ENCODE measurements around the gene WWC2. TPM values are rescaled to one million over a fixed set of nuclear protein-coding genes. Genes with fewer than 3 reads are reported as not detected.
A peak's percentile ranks its signal among the peaks of the same experiment; 100 is the strongest.

The WWC2 gene
- total RNA-seq (ENCODE audit: low replicate concordance): 23.9 and 24.6 TPM in 2 replicates
- long read RNA-seq, partial matches to known transcripts: 4 of 8 reads
- long read RNA-seq, other reads (novel, unspliced or antisense): 4 of 8 reads

GRCh38 chr4:183098723-183099536 lies at the start of gene WWC2:
WWC2 (plus strand) TSS chr4:183099257; CDS start chr4:183099492, 235 bp downstream.
- Mint-ChIP-seq H3K36me3 (no peaks in the 10 kb centered on the region), H3K27me3 (peaks cover 25% of the 10 kb centered on the region), H3K4me3 (peak within 1 kb of the TSS; percentile 88), H3K9me3 (no peaks in the 10 kb centered on the region), H3K27ac (peak within 1 kb of the TSS; percentile 75), H3K4me1 (ENCODE audit: unreplicated experiment) (peaks cover 27% of the 10 kb centered on the region)
- peak; percentile 92 for DNase-seq (ENCODE audit: extremely low spot score, unreplicated experiment)
- TF ChIP-seq CTCF (conservative IDR thresholded peaks at IDR 0.05): peak; percentile 25

GRCh38 chr4:183053681-183054080 lies 45.4 kb upstream of the WWC2 start:
- no peak for DNase-seq (ENCODE audit: extremely low spot score, unreplicated experiment)
- H3K36me3 Mint-ChIP-seq: no peaks in the 10 kb centered on the region
- H3K4me3 Mint-ChIP-seq: no peak overlapping the region
- H3K9me3 Mint-ChIP-seq: peaks cover 10% of the 10 kb centered on the region
- no peaks in the 10 kb centered on the region for H3K27me3 Mint-ChIP-seq
- no peak overlapping the region for H3K27ac Mint-ChIP-seq
- TF ChIP-seq CTCF (conservative IDR thresholded peaks at IDR 0.05): no peak
- H3K4me1 Mint-ChIP-seq (ENCODE audit: unreplicated experiment): no peaks in the 10 kb centered on the region

- H3K4me1 Mint-ChIP-seq (ENCODE audit: unreplicated experiment): no peaks in the 10 kb centered on the region
- DNase-seq (ENCODE audit: extremely low spot score, unreplicated experiment): no peak
- no peaks in the 10 kb centered on the region for H3K36me3 Mint-ChIP-seq
- no peak for TF ChIP-seq CTCF (conservative IDR thresholded peaks at IDR 0.05)
- no peak overlapping the region for H3K4me3 Mint-ChIP-seq
- peaks cover 10% of the 10 kb centered on the region for H3K9me3 Mint-ChIP-seq
- H3K27me3 Mint-ChIP-seq: no peaks in the 10 kb centered on the region
- H3K27ac Mint-ChIP-seq: no peak overlapping the region
These were observed 41.8 kb upstream of the WWC2 start for GRCh38 chr4:183057255-183057654.

GRCh38 chr4:183059797-183060196 lies 39.3 kb upstream of the WWC2 start:
- TF ChIP-seq CTCF (conservative IDR thresholded peaks at IDR 0.05): no peak
- DNase-seq (ENCODE audit: extremely low spot score, unreplicated experiment): no peak
- H3K4me1 Mint-ChIP-seq (ENCODE audit: unreplicated experiment): no peaks in the 10 kb centered on the region
- no peak overlapping the region for H3K27ac Mint-ChIP-seq
- H3K4me3 Mint-ChIP-seq: no peak overlapping the region
- H3K9me3 Mint-ChIP-seq: peaks cover 4% of the 10 kb centered on the region
- no peaks in the 10 kb centered on the region for H3K36me3 Mint-ChIP-seq
- H3K27me3 Mint-ChIP-seq: no peaks in the 10 kb centered on the region

GRCh38 chr4:183068502-183068901 lies 30.6 kb upstream of the WWC2 start:
- H3K9me3 Mint-ChIP-seq: peaks cover 12% of the 10 kb centered on the region
- no peak overlapping the region for H3K27ac Mint-ChIP-seq
- DNase-seq (ENCODE audit: extremely low spot score, unreplicated experiment): no peak
- H3K4me1 Mint-ChIP-seq (ENCODE audit: unreplicated experiment): peaks cover 2% of the 10 kb centered on the region
- no peaks in the 10 kb centered on the region for H3K36me3 Mint-ChIP-seq
- no peak for TF ChIP-seq CTCF (conservative IDR thresholded peaks at IDR 0.05)
- no peak overlapping the region for H3K4me3 Mint-ChIP-seq
- H3K27me3 Mint-ChIP-seq: peaks cover 4% of the 10 kb centered on the region

Data from type B pancreatic cell (in vitro differentiated cells).